HepG2 (cell line): Measurements from ENCODE around the gene UGT1A7. TPM values are rescaled to one million over a fixed set of nuclear protein-coding genes. Genes with fewer than 3 reads are reported as not detected.

ENCODE experiments used
- ATAC-seq: fragments of 200-7000 bp; cut with Tn5 transposase; 3 replicates; pipeline ENCODE4 v1.9.1; 2020; ENCODE audit warnings: mild to moderate bottlenecking, moderate library complexity
- BruUV-seq: library from RNA; stranded (reverse); fragments of 400-500 nt; replicated peaks from 2 replicates; lab custom pipeline; 2021; lab: Mats Ljungman, UMichigan
- CTCF ChIA-PET: fragments of 300-600 bp; formaldehyde crosslinking; extraction: SDS; loops from one replicate; lab custom pipeline; 2021; ENCODE audit warnings: low total read pairs, inconsistent platforms, low intra/inter-chr PET ratio; lab: Yijun Ruan, JAX
- POLR2A ChIA-PET: fragments of 350-600 bp; sonication (Branson Sonifier 250); formaldehyde crosslinking; loops from one replicate; lab custom pipeline; 2020; ENCODE audit warnings: antibody characterized with exemption, inconsistent platforms; lab: Yijun Ruan, JAX
- DNase-seq: peaks from one replicate; pipeline ENCODE4 v3.0.0-alpha.2; 2015; ENCODE audit warnings: low spot score
- FAIRE-seq: peaks from 3 replicates; lab custom pipeline; 2011; peaks lifted over from hg19 to GRCh38; lab: Jason Lieb, UNC
- H2AFZ ChIP-seq: one replicate; pipeline ENCODE4 v1.6.1; 2011; ENCODE audit warnings: low read length, inconsistent platforms
- H3K27ac ChIP-seq: fragments of 300-600 bp; 3 replicates; pipeline ENCODE4 v1.8.0; 2011; ENCODE audit warnings: mixed run types, mild to moderate bottlenecking, mixed read lengths, low read length, inconsistent platforms; ENCODE audit not compliant: insufficient read depth; ENCODE audit errors: extremely low read length
- H3K27me3 ChIP-seq, 2 experiments: fragments of 200-600 bp in 1 of 2; 2 replicates in 1 of 2; 3 replicates in 1 of 2; pipeline versions ENCODE4 v1.6.0 to v1.8.0; 2011; ENCODE audit warnings: low read length in 2 of 2, mild to moderate bottlenecking in 2 of 2, moderate library complexity in 2 of 2, inconsistent platforms in 1 of 2; ENCODE audit not compliant: insufficient read depth in 2 of 2, control insufficient read depth in 1 of 2
- H3K36me3 ChIP-seq, 2 experiments: fragments of 200-600 bp in 1 of 2; replicated peaks in 1 of 2; 2 replicates in 1 of 2; 3 replicates in 1 of 2; pipeline versions ENCODE4 v1.5.1 to v1.8.0; 2011; ENCODE audit warnings: low read length in 2 of 2, inconsistent platforms in 1 of 2; ENCODE audit not compliant: insufficient read depth in 2 of 2, control insufficient read depth in 1 of 2
- H3K4me1 ChIP-seq: 2 replicates; pipeline ENCODE4 v1.5.1; 2012; ENCODE audit warnings: low read length, inconsistent platforms; ENCODE audit not compliant: insufficient read depth
- H3K4me2 ChIP-seq: 2 replicates; pipeline ENCODE4 v1.6.0; 2011; ENCODE audit warnings: low read depth, low read length, inconsistent platforms
- H3K4me3 ChIP-seq, 3 experiments: fragments of 200-600 bp in 1 of 3; sonication (generic), shearing (Covaris generic) in 1 of 3; replicated peaks in 1 of 3; 2 replicates each; pipeline ENCODE4 v1.5.1; 2011 to 2016; ENCODE audit warnings: low read length in 3 of 3, inconsistent platforms in 2 of 3, low read depth in 2 of 3, mild to moderate bottlenecking in 2 of 3, control low read depth in 1 of 3, mixed read lengths in 1 of 3; ENCODE audit not compliant: insufficient read depth in 1 of 3
- H3K79me2 ChIP-seq: one replicate; pipeline ENCODE4 v1.6.1; 2011; ENCODE audit warnings: low read length, inconsistent platforms; ENCODE audit not compliant: insufficient read depth
- H3K9ac ChIP-seq: 2 replicates; pipeline ENCODE4 v1.6.0; 2011; ENCODE audit warnings: mild to moderate bottlenecking, low read depth, low read length, inconsistent platforms; ENCODE audit not compliant: insufficient read depth
- H3K9me3 ChIP-seq: 2 replicates; pipeline ENCODE4 v1.5.1; 2012; ENCODE audit warnings: mild to moderate bottlenecking, low read length
- H4K20me1 ChIP-seq: 2 replicates; pipeline ENCODE4 v1.6.0; 2011; ENCODE audit warnings: inconsistent platforms, mild to moderate bottlenecking, low read length, moderate library complexity; ENCODE audit not compliant: insufficient read depth
- DBP ChIP-seq: sonication (generic); formaldehyde crosslinking; IDR thresholded peaks from 2 replicates; pipeline ENCODE4 v1.4.0; 2020; ENCODE audit warnings: missing genetic modification reagents; ENCODE audit errors: not compliant biosample characterization
- FOXC1 ChIP-seq: sonication (generic); formaldehyde crosslinking; IDR thresholded peaks from 2 replicates; pipeline ENCODE4 v1.8.0; 2022; ENCODE audit warnings: mild to moderate bottlenecking, missing genetic modification reagents, borderline replicate concordance
- FOXP4 ChIP-seq: sonication (generic); formaldehyde crosslinking; IDR thresholded peaks from 2 replicates; pipeline ENCODE4 v1.4.0; 2020; ENCODE audit warnings: missing genetic modification reagents
- MIXL1 ChIP-seq: IDR thresholded peaks from 2 replicates; pipeline ENCODE4 v1.6.1; 2016
- MXD3 ChIP-seq: IDR thresholded peaks from 2 replicates; pipeline ENCODE4 v1.6.1; 2016; ENCODE audit warnings: mild to moderate bottlenecking, missing biosample characterization, missing genetic modification reagents
- ZC3H4 ChIP-seq: sonication (generic); formaldehyde crosslinking; IDR thresholded peaks from 2 replicates; pipeline ENCODE4 v1.4.0; 2020; ENCODE audit warnings: missing genetic modification reagents, borderline replicate concordance
- ZNF34 ChIP-seq: sonication (generic); formaldehyde crosslinking; IDR thresholded peaks from 2 replicates; pipeline ENCODE4 v1.4.0; 2020; ENCODE audit warnings: mild to moderate bottlenecking, missing genetic modification reagents, borderline replicate concordance
- WGBS: methylation state at CpG from one replicate; pipeline ENCODE4 v1.1.6; 2017; ENCODE audit warnings: low lambda C conversion rate; 5-methylcytosine and 5-hydroxymethylcytosine counted together
- in situ Hi-C: cut with HindIII; loops from 2 replicates; pipeline ENCODE4 v1.10.0; 2017; ENCODE audit warnings: low pct_unique_long_range_greater_than_20kb; ENCODE audit not compliant: extremely low pct_ligation_motif_present
- intact Hi-C: fragments of 100-400 bp; cut with micrococcal nuclease; formaldehyde crosslinking; loops from one replicate; pipeline ENCODE4 v1.10.0; 2022; ENCODE audit not compliant: unreplicated experiment
- polyA plus RNA-seq, 8 experiments: library from polyadenylated mRNA; depleted of rRNA in 3 of 8; stranded (reverse) in 7 of 8; unstranded in 1 of 8; fragments of >200 nt; fragmentation: Illumina TruSeq in 4 of 8; extraction: Trizol in 4 of 8; gene quantifications; 2 replicates each; pipeline versions ENCODE4 v1.2.1 to v1.2.3, GENCODE V29; 2011 to 2016; ENCODE audit warnings: low read depth in 4 of 8, missing spikeins in 1 of 8, mixed read lengths in 1 of 8; ENCODE audit not compliant: insufficient read depth in 1 of 8
- total RNA-seq, 5 experiments: library from RNA; depleted of rRNA; stranded (reverse); fragments of >200 nt; fragmentation: Illumina TruSeq; extraction: Trizol; gene quantifications; 2 replicates each; pipeline ENCODE4 v1.2.3, GENCODE V29; 2016; ENCODE audit warnings: low read depth in 1 of 5

Gene UGT1A7
- total and polyA plus RNA-seq, 2 of the 13 experiments (the other 11 are each of a cell fraction or from before 2014, with no cell fraction given): not detected

GRCh38 chr2:233714121-233714520 is 32.4 kb downstream of the UGT1A7 start:
- DNase-seq (no peak), FAIRE-seq (no peak), ATAC-seq (no peak)
- intact Hi-C loops (loop anchor here (5.0 kb wide), 3 partner anchors 132 to 312 kb away; no protein-coding TSS in a partner anchor), in situ Hi-C loops (no loop called here)
- Histone ChIP-seq H2AFZ (no peak overlapping the region), H3K27ac (no peak overlapping the region), H3K36me3 (no peaks in the 10 kb centered on the region), H3K27me3 (no peaks in the 10 kb centered on the region; a peak in 1 of 5 replicates), H3K9me3 (no peaks in the 10 kb centered on the region), H3K4me3 (no peak overlapping the region), H3K4me2 (no peak overlapping the region), H3K9ac (no peak overlapping the region), H3K79me2 (no peaks in the 10 kb centered on the region), H4K20me1 (no peaks in the 10 kb centered on the region), H3K4me1 (no peaks in the 10 kb centered on the region)
- 74% methylated on average over 2 of the region's 2 CpGs for WGBS
- POLR2A ChIA-PET: no interaction called here
- CTCF ChIA-PET: no interaction called here
- no TSS peak for BruUV-seq
- no peak for TF ChIP-seq FOXC1 (CRISPR knock-in tag)
- no peak for TF ChIP-seq MXD3 (CRISPR knock-in tag)
- TF ChIP-seq FOXP4 (CRISPR knock-in tag): no peak
- TF ChIP-seq DBP (CRISPR knock-in tag): no peak
- no peak for TF ChIP-seq ZC3H4 (CRISPR knock-in tag)
- no peak for TF ChIP-seq ZNF34 (CRISPR knock-in tag)
- TF ChIP-seq MIXL1 (CRISPR knock-in tag): no peak
